ENCODE data around the gene PPM1A.

GRCh38 chr14:60323199-60323896 is 74.3 kb downstream of the PPM1A start:
- TF ChIP-seq EP300 (IDR thresholded peaks at IDR 0.05) (no peak), POLR2A (IDR thresholded peaks at IDR 0.05; ENCODE audit: low read depth) (no peak), POLR2AphosphoS5 (IDR thresholded peaks at IDR 0.05) (no peak)
